WTC11 (cell line): ENCODE results near the gene ATXN10. TPM values are rescaled to one million over a fixed set of nuclear protein-coding genes. Genes with fewer than 3 reads are reported as not detected.

Experiments
- ATAC-seq: fragments of 200-7000 bp; cut with Tn5 transposase; 2 replicates; pipeline ENCODE4 v1.10.0; 2021; ENCODE audit warnings: mild to moderate bottlenecking, moderate library complexity
- CTCF ChIA-PET: fragments of 300-600 bp; sonication (Branson Sonifier 250); formaldehyde crosslinking; loops from one replicate; lab custom pipeline; 2021; ENCODE audit warnings: antibody characterized with exemption; lab: Charles Lee
- POLR2A ChIA-PET: fragments of 350-600 bp; sonication (Branson Sonifier 250); formaldehyde crosslinking; loops from one replicate; lab custom pipeline; 2021; ENCODE audit warnings: antibody characterized with exemption; lab: Charles Lee
- DNase-seq: peaks from one replicate; pipeline ENCODE4 v3.0.0; 2021; ENCODE audit warnings: low spot score
- H3K27ac Mint-ChIP-seq: 2 replicates; pipeline ENCODE4 v1.8.0; 2021; ENCODE audit warnings: mixed read lengths
- H3K27me3 Mint-ChIP-seq: 2 replicates; pipeline ENCODE4 v1.8.0; 2021; ENCODE audit warnings: low read depth, mild to moderate bottlenecking, moderate library complexity, mixed read lengths
- H3K36me3 Mint-ChIP-seq: 2 replicates; pipeline ENCODE4 v1.8.0; 2021; ENCODE audit warnings: mixed read lengths
- H3K4me1 Mint-ChIP-seq: 2 replicates; pipeline ENCODE4 v1.8.0; 2022; ENCODE audit warnings: mixed read lengths
- H3K4me3 Mint-ChIP-seq: 2 replicates; pipeline ENCODE4 v1.8.0; 2021; ENCODE audit warnings: mild to moderate bottlenecking, moderate library complexity, mixed read lengths
- H3K9me3 Mint-ChIP-seq: 2 replicates; pipeline ENCODE4 v1.8.0; 2021; ENCODE audit warnings: mixed read lengths
- ESRRA ChIP-seq: sonication (generic); formaldehyde crosslinking; IDR thresholded peaks from 2 replicates; pipeline ENCODE4 v1.8.1; 2022; ENCODE audit warnings: mild to moderate bottlenecking, missing genetic modification reagents, borderline replicate concordance
- FOXK1 ChIP-seq: sonication (generic); formaldehyde crosslinking; IDR thresholded peaks from 2 replicates; pipeline ENCODE4 v1.8.0; 2022; ENCODE audit warnings: mild to moderate bottlenecking, moderate library complexity, missing genetic modification reagents
- FOXP1 ChIP-seq: sonication (generic); formaldehyde crosslinking; IDR thresholded peaks from 2 replicates; pipeline ENCODE4 v1.8.0; 2022; ENCODE audit warnings: missing genetic modification reagents, mild to moderate bottlenecking, moderate library complexity, borderline replicate concordance
- GTF2I ChIP-seq: fragments of 250-450 bp; sonication (Bioruptor Pico); conservative IDR thresholded peaks from 2 replicates; pipeline ENCODE4 v1.4.0; 2021; ENCODE audit warnings: mild to moderate bottlenecking
- IRF2 ChIP-seq: sonication (generic); formaldehyde crosslinking; IDR thresholded peaks from 2 replicates; pipeline ENCODE4 v1.8.0; 2022; ENCODE audit warnings: low read depth, missing genetic modification reagents, borderline replicate concordance
- JAZF1 ChIP-seq: fragments of 250-450 bp; sonication (Bioruptor Pico); IDR thresholded peaks from 2 replicates; pipeline ENCODE4 v1.9.0; 2021; ENCODE audit warnings: moderate library complexity, mild to moderate bottlenecking, inconsistent platforms
- NFATC4 ChIP-seq: fragments of 250-450 bp; sonication (Bioruptor Pico); IDR thresholded peaks from 2 replicates; pipeline ENCODE4 v1.9.0; 2021; ENCODE audit warnings: mild to moderate bottlenecking
- NFE2L1 ChIP-seq: sonication (generic); formaldehyde crosslinking; IDR thresholded peaks from 2 replicates; pipeline ENCODE4 v1.8.1; 2023; ENCODE audit warnings: missing genetic modification reagents
- NFYB ChIP-seq: sonication (generic); formaldehyde crosslinking; conservative IDR thresholded peaks from 2 replicates; pipeline ENCODE4 v1.8.0; 2022; ENCODE audit warnings: low read depth, missing genetic modification reagents
- OVOL2 ChIP-seq: fragments of 250-450 bp; sonication (Bioruptor Pico); IDR thresholded peaks from 2 replicates; pipeline ENCODE4 v1.9.0; 2021; ENCODE audit warnings: mild to moderate bottlenecking, borderline replicate concordance
- SP1 ChIP-seq: sonication (generic); formaldehyde crosslinking; conservative IDR thresholded peaks from 2 replicates; pipeline ENCODE4 v1.8.1; 2022; ENCODE audit warnings: missing genetic modification reagents
- ZBTB21 ChIP-seq: sonication (generic); formaldehyde crosslinking; IDR thresholded peaks from 2 replicates; pipeline ENCODE4 v1.8.1; 2023; ENCODE audit warnings: mild to moderate bottlenecking, missing genetic modification reagents, borderline replicate concordance
- ZNF232 ChIP-seq: sonication (generic); formaldehyde crosslinking; IDR thresholded peaks from 2 replicates; pipeline ENCODE4 v1.8.0; 2022; ENCODE audit warnings: mild to moderate bottlenecking, missing genetic modification reagents
- ZNF416 ChIP-seq: fragments of 250-450 bp; sonication (Bioruptor Pico); IDR thresholded peaks from 2 replicates; pipeline ENCODE4 v1.9.0; 2021; ENCODE audit warnings: mild to moderate bottlenecking, inconsistent platforms
- ZNF671 ChIP-seq: fragments of 250-450 bp; sonication (Bioruptor Pico); IDR thresholded peaks from 2 replicates; pipeline ENCODE4 v1.8.0; 2021; ENCODE audit warnings: mild to moderate bottlenecking
- total RNA-seq: library from RNA; stranded (reverse); gene quantifications from 3 replicates; pipeline ENCODE4 v1.2.3, GENCODE V29; 2021
- TF ChIP-seq, protein P1 (sequence below): sonication (generic); formaldehyde crosslinking; IDR thresholded peaks from 2 replicates; pipeline ENCODE4 v1.8.1; 2022; ENCODE audit warnings: mild to moderate bottlenecking, missing genetic modification reagents, moderate library complexity, borderline replicate concordance
- TF ChIP-seq, protein P2 (sequence below): fragments of 250-450 bp; sonication (Bioruptor Pico); IDR thresholded peaks from 2 replicates; pipeline ENCODE4 v1.9.0; 2021; ENCODE audit warnings: mild to moderate bottlenecking
- TF ChIP-seq, protein P3 (sequence below): sonication (generic); formaldehyde crosslinking; IDR thresholded peaks from 2 replicates; pipeline ENCODE4 v1.8.0; 2023; ENCODE audit warnings: mild to moderate bottlenecking, missing genetic modification reagents
- TF ChIP-seq, protein P4 (sequence below): sonication (generic); formaldehyde crosslinking; IDR thresholded peaks from 2 replicates; pipeline ENCODE4 v1.8.1; 2023; ENCODE audit warnings: mild to moderate bottlenecking, missing genetic modification reagents, moderate library complexity
- TF ChIP-seq, protein P5 (sequence below): sonication (generic); formaldehyde crosslinking; IDR thresholded peaks from 2 replicates; pipeline ENCODE4 v1.8.0; 2022; ENCODE audit warnings: mild to moderate bottlenecking, missing genetic modification reagents

Gene ATXN10
- total RNA-seq, 1 experiment from 2014 or later, result 185 TPM

DNA sequence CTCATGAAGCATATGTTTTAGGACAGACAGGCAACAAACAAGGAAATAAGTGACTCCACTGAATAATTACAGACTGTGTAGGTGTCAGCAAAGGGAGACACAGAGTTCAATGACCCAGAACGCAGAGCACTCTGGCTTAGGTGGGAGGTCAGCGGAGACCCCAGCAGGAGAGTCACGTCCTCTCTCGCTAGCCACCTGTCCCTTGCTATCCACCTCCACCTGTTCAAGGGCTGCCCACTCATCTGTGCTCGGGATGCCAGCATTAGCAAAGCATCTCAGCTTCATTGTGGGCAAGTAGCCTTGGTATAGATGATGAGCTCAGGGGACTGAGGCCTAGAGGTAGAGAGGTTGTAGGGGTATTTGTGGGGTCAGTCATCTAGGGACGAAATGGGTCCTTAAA is 21.8 kb upstream of the ATXN10 start:
- peaks cover 24% of the 10 kb centered on the region for H3K27me3 Mint-ChIP-seq
- H3K36me3 Mint-ChIP-seq, result no peaks in the 10 kb centered on the region
- ChIA-PET CTCF (no interaction called here), POLR2A (no interaction called here)
- H3K9me3 Mint-ChIP-seq, result peaks cover 4% of the 10 kb centered on the region; the same call in 1 of the 2 replicates
- no peak overlapping the region for H3K27ac Mint-ChIP-seq
- TF ChIP-seq GTF2I (CRISPR knock-in tag) (no peak), FOXK1 (CRISPR knock-in tag) (no peak), NFATC4 (CRISPR knock-in tag) (no peak), ZNF416 (CRISPR knock-in tag) (no peak), ZNF232 (CRISPR knock-in tag) (no peak), ZNF671 (CRISPR knock-in tag) (no peak), NFE2L1 (CRISPR knock-in tag) (no peak), OVOL2 (CRISPR knock-in tag) (no peak)
- TF ChIP-seq, protein P1, sequence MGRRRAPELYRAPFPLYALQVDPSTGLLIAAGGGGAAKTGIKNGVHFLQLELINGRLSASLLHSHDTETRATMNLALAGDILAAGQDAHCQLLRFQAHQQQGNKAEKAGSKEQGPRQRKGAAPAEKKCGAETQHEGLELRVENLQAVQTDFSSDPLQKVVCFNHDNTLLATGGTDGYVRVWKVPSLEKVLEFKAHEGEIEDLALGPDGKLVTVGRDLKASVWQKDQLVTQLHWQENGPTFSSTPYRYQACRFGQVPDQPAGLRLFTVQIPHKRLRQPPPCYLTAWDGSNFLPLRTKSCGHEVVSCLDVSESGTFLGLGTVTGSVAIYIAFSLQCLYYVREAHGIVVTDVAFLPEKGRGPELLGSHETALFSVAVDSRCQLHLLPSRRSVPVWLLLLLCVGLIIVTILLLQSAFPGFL (CRISPR knock-in tag), result no peak
- TF ChIP-seq, protein P2, sequence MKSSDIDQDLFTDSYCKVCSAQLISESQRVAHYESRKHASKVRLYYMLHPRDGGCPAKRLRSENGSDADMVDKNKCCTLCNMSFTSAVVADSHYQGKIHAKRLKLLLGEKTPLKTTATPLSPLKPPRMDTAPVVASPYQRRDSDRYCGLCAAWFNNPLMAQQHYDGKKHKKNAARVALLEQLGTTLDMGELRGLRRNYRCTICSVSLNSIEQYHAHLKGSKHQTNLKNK, result no peak
- TF ChIP-seq, protein P3, sequence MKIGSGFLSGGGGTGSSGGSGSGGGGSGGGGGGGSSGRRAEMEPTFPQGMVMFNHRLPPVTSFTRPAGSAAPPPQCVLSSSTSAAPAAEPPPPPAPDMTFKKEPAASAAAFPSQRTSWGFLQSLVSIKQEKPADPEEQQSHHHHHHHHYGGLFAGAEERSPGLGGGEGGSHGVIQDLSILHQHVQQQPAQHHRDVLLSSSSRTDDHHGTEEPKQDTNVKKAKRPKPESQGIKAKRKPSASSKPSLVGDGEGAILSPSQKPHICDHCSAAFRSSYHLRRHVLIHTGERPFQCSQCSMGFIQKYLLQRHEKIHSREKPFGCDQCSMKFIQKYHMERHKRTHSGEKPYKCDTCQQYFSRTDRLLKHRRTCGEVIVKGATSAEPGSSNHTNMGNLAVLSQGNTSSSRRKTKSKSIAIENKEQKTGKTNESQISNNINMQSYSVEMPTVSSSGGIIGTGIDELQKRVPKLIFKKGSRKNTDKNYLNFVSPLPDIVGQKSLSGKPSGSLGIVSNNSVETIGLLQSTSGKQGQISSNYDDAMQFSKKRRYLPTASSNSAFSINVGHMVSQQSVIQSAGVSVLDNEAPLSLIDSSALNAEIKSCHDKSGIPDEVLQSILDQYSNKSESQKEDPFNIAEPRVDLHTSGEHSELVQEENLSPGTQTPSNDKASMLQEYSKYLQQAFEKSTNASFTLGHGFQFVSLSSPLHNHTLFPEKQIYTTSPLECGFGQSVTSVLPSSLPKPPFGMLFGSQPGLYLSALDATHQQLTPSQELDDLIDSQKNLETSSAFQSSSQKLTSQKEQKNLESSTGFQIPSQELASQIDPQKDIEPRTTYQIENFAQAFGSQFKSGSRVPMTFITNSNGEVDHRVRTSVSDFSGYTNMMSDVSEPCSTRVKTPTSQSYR (CRISPR knock-in tag), result no peak
- TF ChIP-seq, all 79 proteins: peak for 0
- Mint-ChIP-seq H3K4me3 (no peak overlapping the region), H3K4me1 (peaks cover 10% of the 10 kb centered on the region)
- no peak for ATAC-seq
- no peak for DNase-seq

DNA sequence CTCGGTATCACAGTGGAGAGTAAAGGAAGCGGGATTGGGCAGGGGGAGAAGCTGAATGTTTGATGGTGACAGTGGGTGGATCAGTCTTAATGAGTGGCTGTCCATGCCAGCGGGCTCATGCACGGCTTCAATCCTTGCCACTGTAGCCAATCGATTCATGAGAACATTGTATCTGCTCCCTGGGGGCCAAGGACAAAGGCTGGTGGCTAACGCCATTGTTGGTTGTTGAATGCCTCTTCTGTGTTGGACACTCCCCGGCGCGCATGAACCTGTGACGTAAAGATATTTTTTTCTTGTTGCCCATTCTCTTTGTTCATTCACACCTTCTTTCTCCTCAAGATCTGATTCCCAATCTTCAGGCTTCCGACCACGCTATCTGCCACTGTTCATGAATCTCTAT is 20.9 kb upstream of the ATXN10 start:
- no peak for DNase-seq
- peaks cover 4% of the 10 kb centered on the region; the same call in 1 of the 2 replicates for H3K9me3 Mint-ChIP-seq
- no peak overlapping the region for H3K4me3 Mint-ChIP-seq
- POLR2A ChIA-PET, result no interaction called here
- H3K36me3 Mint-ChIP-seq, result no peaks in the 10 kb centered on the region
- H3K4me1 Mint-ChIP-seq, result peaks cover 4% of the 10 kb centered on the region
- TF ChIP-seq, protein P4, sequence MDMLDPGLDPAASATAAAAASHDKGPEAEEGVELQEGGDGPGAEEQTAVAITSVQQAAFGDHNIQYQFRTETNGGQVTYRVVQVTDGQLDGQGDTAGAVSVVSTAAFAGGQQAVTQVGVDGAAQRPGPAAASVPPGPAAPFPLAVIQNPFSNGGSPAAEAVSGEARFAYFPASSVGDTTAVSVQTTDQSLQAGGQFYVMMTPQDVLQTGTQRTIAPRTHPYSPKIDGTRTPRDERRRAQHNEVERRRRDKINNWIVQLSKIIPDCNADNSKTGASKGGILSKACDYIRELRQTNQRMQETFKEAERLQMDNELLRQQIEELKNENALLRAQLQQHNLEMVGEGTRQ (CRISPR knock-in tag), result no peak
- TF ChIP-seq IRF2, result no peak
- TF ChIP-seq ESRRA (CRISPR knock-in tag), result no peak
- TF ChIP-seq, protein P5, sequence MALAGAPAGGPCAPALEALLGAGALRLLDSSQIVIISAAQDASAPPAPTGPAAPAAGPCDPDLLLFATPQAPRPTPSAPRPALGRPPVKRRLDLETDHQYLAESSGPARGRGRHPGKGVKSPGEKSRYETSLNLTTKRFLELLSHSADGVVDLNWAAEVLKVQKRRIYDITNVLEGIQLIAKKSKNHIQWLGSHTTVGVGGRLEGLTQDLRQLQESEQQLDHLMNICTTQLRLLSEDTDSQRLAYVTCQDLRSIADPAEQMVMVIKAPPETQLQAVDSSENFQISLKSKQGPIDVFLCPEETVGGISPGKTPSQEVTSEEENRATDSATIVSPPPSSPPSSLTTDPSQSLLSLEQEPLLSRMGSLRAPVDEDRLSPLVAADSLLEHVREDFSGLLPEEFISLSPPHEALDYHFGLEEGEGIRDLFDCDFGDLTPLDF, result no peak
- no peak for TF ChIP-seq ZBTB21
- TF ChIP-seq NFYB, result no peak
- no peak for TF ChIP-seq FOXP1 (CRISPR knock-in tag)
- no peak for TF ChIP-seq JAZF1 (CRISPR knock-in tag)
- TF ChIP-seq SP1, result no peak
- no peak overlapping the region for H3K27ac Mint-ChIP-seq
- CTCF ChIA-PET, result no interaction called here
- no peak for ATAC-seq
- peaks cover 18% of the 10 kb centered on the region for H3K27me3 Mint-ChIP-seq
